GM12878 (cell line): Measurements from ENCODE around the gene COL2A1. TPM values are rescaled to one million over a fixed set of nuclear protein-coding genes. Genes with fewer than 3 reads are reported as not detected.

Experiments
- ATAC-seq: fragments of 200-7000 bp; cut with Tn5 transposase; 3 replicates; pipeline ENCODE4 v1.9.1; 2020; ENCODE audit warnings: mild to moderate bottlenecking, moderate library complexity
- BruUV-seq: library from RNA; stranded (reverse); fragments of 400-500 nt; replicated peaks from 2 replicates; lab custom pipeline; 2021; lab: Mats Ljungman, UMichigan
- CTCF ChIA-PET: fragments of 300-600 bp; sonication (Branson Sonifier 250); formaldehyde crosslinking; extraction: SDS; loops from one replicate; lab custom pipeline; 2021; ENCODE audit warnings: inconsistent platforms; lab: Yijun Ruan, JAX
- POLR2A ChIA-PET: fragments of 350-600 bp; formaldehyde crosslinking; extraction: SDS; loops from one replicate; lab custom pipeline; 2021; ENCODE audit warnings: inconsistent platforms; lab: Charles Lee
- RAD21 ChIA-PET: fragments of 300-600 bp; sonication (Branson Sonifier 250); formaldehyde crosslinking; loops from one replicate; lab custom pipeline; 2023; ENCODE audit warnings: antibody characterized with exemption; ENCODE audit not compliant: unreplicated experiment; lab: Charles Lee
- SMC1A ChIA-PET: fragments of 300-600 bp; sonication (Branson Sonifier 250); formaldehyde crosslinking; loops from one replicate; lab custom pipeline; 2023; ENCODE audit not compliant: unreplicated experiment, uncharacterized antibody; lab: Charles Lee
- DNase-seq: peaks from one replicate; pipeline ENCODE4 v3.0.0-alpha.2; 2011; ENCODE audit warnings: low read depth, low spot score
- FAIRE-seq: peaks from 3 replicates; lab custom pipeline; 2011; peaks lifted over from hg19 to GRCh38; lab: Jason Lieb, UNC
- H2AFZ ChIP-seq: 2 replicates; pipeline ENCODE4 v1.6.0; 2011; ENCODE audit warnings: low read depth, low read length, control low read depth; ENCODE audit not compliant: control insufficient read depth
- H3K27ac ChIP-seq: 2 replicates; pipeline ENCODE4 v1.5.1; 2011; ENCODE audit warnings: control low read depth; ENCODE audit not compliant: control insufficient read depth, insufficient read depth
- H3K27me3 ChIP-seq, 2 experiments: replicated peaks in 1 of 2; 2 replicates each; pipeline versions ENCODE4 v1.6.0 to v1.6.1; 2011; ENCODE audit warnings: low read length in 1 of 2; ENCODE audit not compliant: control insufficient read depth in 2 of 2, insufficient read depth in 2 of 2
- H3K36me3 ChIP-seq, 2 experiments: 2 replicates each; pipeline ENCODE4 v1.5.1; 2011; ENCODE audit warnings: low read length in 1 of 2; ENCODE audit not compliant: control insufficient read depth in 2 of 2, insufficient read depth in 2 of 2
- H3K4me1 ChIP-seq: 2 replicates; pipeline ENCODE4 v1.6.1; 2011; ENCODE audit warnings: mild to moderate bottlenecking, low read length, moderate library complexity, mixed read lengths; ENCODE audit not compliant: control insufficient read depth, insufficient read depth
- H3K4me2 ChIP-seq: 2 replicates; pipeline ENCODE4 v1.6.0; 2011; ENCODE audit warnings: control low read depth; ENCODE audit not compliant: control insufficient read depth, insufficient read depth
- H3K4me3 ChIP-seq: fragments of 200-600 bp; sonication (generic); 2 replicates; pipeline ENCODE4 v1.5.1; 2016
- H3K79me2 ChIP-seq: 2 replicates; pipeline ENCODE4 v1.6.0; 2011; ENCODE audit warnings: low read length; ENCODE audit not compliant: control insufficient read depth, insufficient read depth
- H3K9ac ChIP-seq: 2 replicates; pipeline ENCODE4 v1.8.0; 2011; ENCODE audit warnings: low read length, control low read depth, mixed read lengths; ENCODE audit not compliant: control insufficient read depth, insufficient read depth
- H3K9me3 ChIP-seq: replicated peaks from 3 replicates; pipeline ENCODE4 v1.5.1; 2011; ENCODE audit warnings: mild to moderate bottlenecking, low read length; ENCODE audit not compliant: control insufficient read depth, insufficient read depth
- H4K20me1 ChIP-seq: 2 replicates; pipeline ENCODE4 v1.6.0; 2011; ENCODE audit not compliant: control insufficient read depth, insufficient read depth
- ATF7 ChIP-seq: fragments of 450-650 bp; IDR thresholded peaks from 2 replicates; pipeline ENCODE4 v1.6.1; 2016; ENCODE audit warnings: low read depth, mild to moderate bottlenecking
- BRCA1 ChIP-seq: IDR thresholded peaks from 2 replicates; pipeline ENCODE4 v1.6.1; 2011; ENCODE audit warnings: low read depth, low read length, improper control_type of control experiment
- CREB1 ChIP-seq: IDR thresholded peaks from 2 replicates; pipeline ENCODE4 v1.6.1; 2012; ENCODE audit warnings: low read depth, mild to moderate bottlenecking, inconsistent platforms
- FOXK2 ChIP-seq: fragments of 450-650 bp; IDR thresholded peaks from 2 replicates; pipeline ENCODE4 v1.6.1; 2017; ENCODE audit warnings: mild to moderate bottlenecking, moderate library complexity
- POU2F2 ChIP-seq: IDR thresholded peaks from 3 replicates; pipeline ENCODE4 v1.6.1; 2011; ENCODE audit warnings: low read depth, mild to moderate bottlenecking, low read length, borderline replicate concordance
- WGBS: methylation state at CpG from one replicate; pipeline ENCODE4 v1.1.6; 2016; ENCODE audit warnings: low lambda C conversion rate; ENCODE audit not compliant: insufficient replicate concordance, insufficient coverage; ENCODE audit errors: missing lambda C conversion rate; 5-methylcytosine and 5-hydroxymethylcytosine counted together
- in situ Hi-C: fragments of 300-500 bp; cut with MboI; formaldehyde crosslinking; loops from 9 replicates; pipeline ENCODE4 v1.14.3; 2018; ENCODE audit warnings: mixed read lengths
- intact Hi-C: fragments of 100-400 bp; cut with micrococcal nuclease; formaldehyde crosslinking; loops from one replicate; pipeline ENCODE4 v1.14.2; 2022; ENCODE audit not compliant: unreplicated experiment
- polyA plus RNA-seq, 11 experiments: library from polyadenylated mRNA; depleted of rRNA in 4 of 11; unstranded in 6 of 11; stranded (reverse) in 5 of 11; fragments of >200 nt; fragmentation: Nextera tagmentation in 4 of 11; fragmentation: Illumina TruSeq in 1 of 11; extraction: Ambion mirVana in 4 of 11; extraction: Trizol in 1 of 11; gene quantifications; 1 replicate in 1 of 11; 2 replicates in 10 of 11; pipeline versions ENCODE4 v1.2.1 to v1.2.3, GENCODE V29; 2011 to 2016; ENCODE audit warnings: inconsistent platforms in 2 of 11, missing spikeins in 2 of 11, low read depth in 1 of 11
- total RNA-seq, 4 experiments: library from RNA; depleted of rRNA in 3 of 4; stranded (reverse); fragments of >200 nt in 3 of 4; fragmentation: Illumina TruSeq in 1 of 4; extraction: Trizol in 1 of 4; gene quantifications; 2 replicates each; pipeline versions ENCODE4 v1.2.1 to v1.2.3, GENCODE V29; 2013 to 2021
- TF ChIP-seq, protein P1 (sequence below): fragments of 450-650 bp; IDR thresholded peaks from 2 replicates; pipeline ENCODE4 v1.6.1; 2017; ENCODE audit warnings: mild to moderate bottlenecking, moderate library complexity
- TF ChIP-seq, protein P2 (sequence below): fragments of 450-650 bp; IDR thresholded peaks from 2 replicates; pipeline ENCODE4 v1.6.1; 2017; ENCODE audit warnings: antibody characterized with exemption, mild to moderate bottlenecking, moderate library complexity

Gene COL2A1
- total and polyA plus RNA-seq, 10 of the 15 experiments (the other 5 are each of a cell fraction or from before 2014, with no cell fraction given), result 0.06 to 0.67 (median 0.19) TPM; not detected in 1

DNA sequence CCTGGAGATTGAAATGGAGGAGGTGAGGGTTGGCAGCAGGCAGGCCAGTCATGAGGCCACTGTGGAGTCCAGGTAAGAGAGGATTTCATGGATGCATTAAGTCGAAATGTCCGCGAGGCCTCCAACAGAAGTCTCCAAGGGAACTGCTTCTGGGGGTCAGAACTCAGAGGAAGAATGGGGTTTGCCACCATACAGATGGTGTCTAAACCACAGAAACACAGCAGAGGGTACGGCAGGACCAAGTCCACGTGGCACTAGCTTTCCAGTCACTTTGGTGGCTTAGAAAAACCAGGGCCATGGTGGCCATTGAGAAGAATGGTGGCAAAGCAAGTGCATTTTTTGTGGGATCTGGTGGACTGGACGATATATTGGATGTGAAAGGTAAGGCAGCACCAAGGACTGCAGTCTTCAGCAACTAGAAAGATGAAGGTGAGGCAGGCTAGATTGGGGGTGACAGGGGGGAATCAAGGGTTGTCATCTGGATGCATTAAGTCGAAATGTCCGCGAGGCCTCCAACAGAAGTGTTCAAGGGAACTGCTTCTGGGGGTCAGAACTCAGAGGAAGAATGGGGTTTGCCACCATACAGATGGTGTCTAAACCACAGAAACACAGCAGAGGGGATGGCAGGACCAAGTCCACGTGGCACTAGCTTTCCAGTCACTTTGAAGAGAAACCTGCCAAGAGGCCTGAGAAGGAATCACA lies 63.4 kb downstream of the COL2A1 start:
- no peaks in the 10 kb centered on the region; a peak in 2 of 4 replicates for H3K27me3 ChIP-seq
- H3K4me2 ChIP-seq, result no peak overlapping the region
- H3K79me2 ChIP-seq, result no peaks in the 10 kb centered on the region
- ChIA-PET POLR2A (no interaction called here), RAD21 (interaction anchor here (1.0 kb wide), 1 partner anchor 102 kb away, joined by 3 read pairs; no protein-coding TSS in a partner anchor), SMC1A (no interaction called here), CTCF (no interaction called here)
- H2AFZ ChIP-seq, result no peak overlapping the region
- no peak for FAIRE-seq
- H3K9me3 ChIP-seq, result no peaks in the 10 kb centered on the region
- H3K4me3 ChIP-seq, result no peak overlapping the region
- H3K27ac ChIP-seq, result no peak overlapping the region
- intact Hi-C loops (no loop called here), in situ Hi-C loops (no loop called here)
- no peak overlapping the region for H3K9ac ChIP-seq
- ATAC-seq, result no peak
- H3K36me3 ChIP-seq, result no peaks in the 10 kb centered on the region
- H3K4me1 ChIP-seq, result no peaks in the 10 kb centered on the region
- DNase-seq, result no peak
- BruUV-seq, result no TSS peak
- no peaks in the 10 kb centered on the region for H4K20me1 ChIP-seq
- WGBS, result 63% methylated on average over 10 of the region's 10 CpGs
- TF ChIP-seq, protein P1, sequence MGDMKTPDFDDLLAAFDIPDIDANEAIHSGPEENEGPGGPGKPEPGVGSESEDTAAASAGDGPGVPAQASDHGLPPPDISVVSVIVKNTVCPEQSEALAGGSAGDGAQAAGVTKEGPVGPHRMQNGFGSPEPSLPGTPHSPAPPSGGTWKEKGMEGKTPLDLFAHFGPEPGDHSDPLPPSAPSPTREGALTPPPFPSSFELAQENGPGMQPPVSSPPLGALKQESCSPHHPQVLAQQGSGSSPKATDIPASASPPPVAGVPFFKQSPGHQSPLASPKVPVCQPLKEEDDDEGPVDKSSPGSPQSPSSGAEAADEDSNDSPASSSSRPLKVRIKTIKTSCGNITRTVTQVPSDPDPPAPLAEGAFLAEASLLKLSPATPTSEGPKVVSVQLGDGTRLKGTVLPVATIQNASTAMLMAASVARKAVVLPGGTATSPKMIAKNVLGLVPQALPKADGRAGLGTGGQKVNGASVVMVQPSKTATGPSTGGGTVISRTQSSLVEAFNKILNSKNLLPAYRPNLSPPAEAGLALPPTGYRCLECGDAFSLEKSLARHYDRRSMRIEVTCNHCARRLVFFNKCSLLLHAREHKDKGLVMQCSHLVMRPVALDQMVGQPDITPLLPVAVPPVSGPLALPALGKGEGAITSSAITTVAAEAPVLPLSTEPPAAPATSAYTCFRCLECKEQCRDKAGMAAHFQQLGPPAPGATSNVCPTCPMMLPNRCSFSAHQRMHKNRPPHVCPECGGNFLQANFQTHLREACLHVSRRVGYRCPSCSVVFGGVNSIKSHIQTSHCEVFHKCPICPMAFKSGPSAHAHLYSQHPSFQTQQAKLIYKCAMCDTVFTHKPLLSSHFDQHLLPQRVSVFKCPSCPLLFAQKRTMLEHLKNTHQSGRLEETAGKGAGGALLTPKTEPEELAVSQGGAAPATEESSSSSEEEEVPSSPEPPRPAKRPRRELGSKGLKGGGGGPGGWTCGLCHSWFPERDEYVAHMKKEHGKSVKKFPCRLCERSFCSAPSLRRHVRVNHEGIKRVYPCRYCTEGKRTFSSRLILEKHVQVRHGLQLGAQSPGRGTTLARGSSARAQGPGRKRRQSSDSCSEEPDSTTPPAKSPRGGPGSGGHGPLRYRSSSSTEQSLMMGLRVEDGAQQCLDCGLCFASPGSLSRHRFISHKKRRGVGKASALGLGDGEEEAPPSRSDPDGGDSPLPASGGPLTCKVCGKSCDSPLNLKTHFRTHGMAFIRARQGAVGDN, result no peak
- TF ChIP-seq, protein P2, sequence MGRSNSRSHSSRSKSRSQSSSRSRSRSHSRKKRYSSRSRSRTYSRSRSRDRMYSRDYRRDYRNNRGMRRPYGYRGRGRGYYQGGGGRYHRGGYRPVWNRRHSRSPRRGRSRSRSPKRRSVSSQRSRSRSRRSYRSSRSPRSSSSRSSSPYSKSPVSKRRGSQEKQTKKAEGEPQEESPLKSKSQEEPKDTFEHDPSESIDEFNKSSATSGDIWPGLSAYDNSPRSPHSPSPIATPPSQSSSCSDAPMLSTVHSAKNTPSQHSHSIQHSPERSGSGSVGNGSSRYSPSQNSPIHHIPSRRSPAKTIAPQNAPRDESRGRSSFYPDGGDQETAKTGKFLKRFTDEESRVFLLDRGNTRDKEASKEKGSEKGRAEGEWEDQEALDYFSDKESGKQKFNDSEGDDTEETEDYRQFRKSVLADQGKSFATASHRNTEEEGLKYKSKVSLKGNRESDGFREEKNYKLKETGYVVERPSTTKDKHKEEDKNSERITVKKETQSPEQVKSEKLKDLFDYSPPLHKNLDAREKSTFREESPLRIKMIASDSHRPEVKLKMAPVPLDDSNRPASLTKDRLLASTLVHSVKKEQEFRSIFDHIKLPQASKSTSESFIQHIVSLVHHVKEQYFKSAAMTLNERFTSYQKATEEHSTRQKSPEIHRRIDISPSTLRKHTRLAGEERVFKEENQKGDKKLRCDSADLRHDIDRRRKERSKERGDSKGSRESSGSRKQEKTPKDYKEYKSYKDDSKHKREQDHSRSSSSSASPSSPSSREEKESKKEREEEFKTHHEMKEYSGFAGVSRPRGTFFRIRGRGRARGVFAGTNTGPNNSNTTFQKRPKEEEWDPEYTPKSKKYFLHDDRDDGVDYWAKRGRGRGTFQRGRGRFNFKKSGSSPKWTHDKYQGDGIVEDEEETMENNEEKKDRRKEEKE, result no peak
- TF ChIP-seq CREB1 (no peak), POU2F2 (no peak), FOXK2 (no peak), ATF7 (no peak), BRCA1 (no peak)
